Uterus (tissue), 2 donors: ENCODE results near the gene CISD2.

Experiments used
- POLR2A ChIP-seq, 2 donors: fragments of 450-650 bp; IDR thresholded peaks; one replicate each; pipeline ENCODE4 v1.6.1; 2016; ENCODE audit warnings: antibody characterized with exemption in 2 of 2, mild to moderate bottlenecking in 1 of 2, moderate library complexity in 1 of 2
- TF ChIP-seq, protein P1 (sequence below), 4 experiments: fragments of 200-600 bp in 2 of 4; fragments of 450-650 bp in 2 of 4; sonication (generic) in 2 of 4; IDR thresholded peaks; one replicate each; pipeline ENCODE4 v1.5.1; 2016 to 2019; ENCODE audit warnings: antibody characterized with exemption in 4 of 4, mild to moderate bottlenecking in 2 of 4, moderate library complexity in 1 of 4

DNA sequence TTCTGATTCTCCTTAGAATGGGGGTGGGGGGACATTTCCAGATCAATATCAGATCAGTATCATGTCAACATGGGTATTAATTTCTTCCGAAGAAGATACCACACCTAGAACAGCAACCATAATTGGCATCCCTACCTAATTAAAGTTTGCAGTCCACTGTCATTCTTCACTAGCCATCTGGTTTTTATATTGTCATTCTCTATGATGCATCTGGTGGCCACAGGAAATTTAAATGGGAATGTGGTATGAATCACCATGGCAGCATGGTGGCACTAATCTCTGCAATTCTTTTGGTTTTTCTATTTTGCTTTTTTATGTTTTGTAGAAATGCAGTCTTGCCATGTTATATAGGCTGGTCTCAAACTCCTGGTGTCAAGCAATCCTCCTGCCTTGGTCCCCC is 24.9 kb upstream of the CISD2 start:
- TF ChIP-seq, protein P1, sequence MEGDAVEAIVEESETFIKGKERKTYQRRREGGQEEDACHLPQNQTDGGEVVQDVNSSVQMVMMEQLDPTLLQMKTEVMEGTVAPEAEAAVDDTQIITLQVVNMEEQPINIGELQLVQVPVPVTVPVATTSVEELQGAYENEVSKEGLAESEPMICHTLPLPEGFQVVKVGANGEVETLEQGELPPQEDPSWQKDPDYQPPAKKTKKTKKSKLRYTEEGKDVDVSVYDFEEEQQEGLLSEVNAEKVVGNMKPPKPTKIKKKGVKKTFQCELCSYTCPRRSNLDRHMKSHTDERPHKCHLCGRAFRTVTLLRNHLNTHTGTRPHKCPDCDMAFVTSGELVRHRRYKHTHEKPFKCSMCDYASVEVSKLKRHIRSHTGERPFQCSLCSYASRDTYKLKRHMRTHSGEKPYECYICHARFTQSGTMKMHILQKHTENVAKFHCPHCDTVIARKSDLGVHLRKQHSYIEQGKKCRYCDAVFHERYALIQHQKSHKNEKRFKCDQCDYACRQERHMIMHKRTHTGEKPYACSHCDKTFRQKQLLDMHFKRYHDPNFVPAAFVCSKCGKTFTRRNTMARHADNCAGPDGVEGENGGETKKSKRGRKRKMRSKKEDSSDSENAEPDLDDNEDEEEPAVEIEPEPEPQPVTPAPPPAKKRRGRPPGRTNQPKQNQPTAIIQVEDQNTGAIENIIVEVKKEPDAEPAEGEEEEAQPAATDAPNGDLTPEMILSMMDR (IDR thresholded peaks at IDR 0.05): no peak
- no peak for TF ChIP-seq POLR2A (IDR thresholded peaks at IDR 0.05)
